Measurements from ENCODE around the gene DCUN1D1.

DCUN1D1 gene

GRCh38 chr3:182919866-182920357, 60.4 kb downstream of the DCUN1D1 start:
- Histone ChIP-seq H3F3A (ENCODE audit: low read depth) (peaks cover 6% of the 10 kb centered on the region), H3K4me1 (ENCODE audit: insufficient read depth, low read length, poor library complexity, severe bottlenecking) (peaks cover 70% of the 10 kb centered on the region), H3K4me3 (ENCODE audit: low read length, poor library complexity, severe bottlenecking) (peak overlapping the region; percentile 39), H4K20me1 (ENCODE audit: insufficient read depth, low read length, poor library complexity, severe bottlenecking) (no peaks in the 10 kb centered on the region), H3K27me3 (ENCODE audit: insufficient read depth, low read length, poor library complexity, severe bottlenecking) (no peaks in the 10 kb centered on the region), H3K4me2 (ENCODE audit: low read depth, low read length, poor library complexity, severe bottlenecking) (peak overlapping the region; percentile 68), H3K9ac (ENCODE audit: low read depth, low read length, poor library complexity, severe bottlenecking) (peak overlapping the region; percentile 69), H3K79me2 (ENCODE audit: insufficient read depth, low read length) (peaks cover 13% of the 10 kb centered on the region), H3K9me2 (replicated peaks; ENCODE audit: low read depth, low read length) (no peaks in the 10 kb centered on the region), H2AFZ (ENCODE audit: low read length) (peak overlapping the region; percentile 55; the same call in 1 of the 2 replicates), H3K36me3 (ENCODE audit: insufficient read depth, low read length) (no peaks in the 10 kb centered on the region), H3K9me3 (ENCODE audit: insufficient read depth, low read depth, low read length) (no peaks in the 10 kb centered on the region)
- no peak for TF ChIP-seq CTCF (conservative IDR thresholded peaks at IDR 0.05; ENCODE audit: low read length)
- TF ChIP-seq EZH2phosphoT487 (IDR thresholded peaks at IDR 0.05; ENCODE audit: borderline replicate concordance), result no peak

DNA sequence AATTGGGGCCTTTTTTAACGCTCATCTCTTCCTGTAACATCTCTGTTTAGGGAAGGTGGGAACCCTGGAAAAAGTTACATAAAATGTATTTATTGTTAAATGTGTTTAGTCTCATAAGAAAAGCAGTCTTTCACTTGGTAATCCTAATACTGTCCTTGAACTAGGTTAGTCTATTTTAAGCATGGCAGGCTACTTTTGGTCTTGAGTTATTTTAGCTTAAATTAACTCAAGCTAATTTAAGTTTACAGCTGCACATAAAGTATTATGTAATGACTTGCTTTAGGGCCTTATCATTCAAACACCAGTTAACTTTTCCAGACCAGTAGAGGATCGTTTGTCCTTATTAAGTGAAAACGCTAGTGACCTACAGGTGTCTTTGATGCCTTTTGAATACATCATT, 63.2 kb downstream of the DCUN1D1 start:
- H2AFZ ChIP-seq (ENCODE audit: low read length), result no peak overlapping the region
- TF ChIP-seq CTCF (conservative IDR thresholded peaks at IDR 0.05; ENCODE audit: low read length), result no peak
- H3K9me2 ChIP-seq (replicated peaks; ENCODE audit: low read depth, low read length), result no peaks in the 10 kb centered on the region
- H3K79me2 ChIP-seq (ENCODE audit: insufficient read depth, low read length), result peaks cover 10% of the 10 kb centered on the region
- no peaks in the 10 kb centered on the region for H3K9me3 ChIP-seq (ENCODE audit: insufficient read depth, low read depth, low read length)
- H4K20me1 ChIP-seq (ENCODE audit: insufficient read depth, low read length, poor library complexity, severe bottlenecking), result no peaks in the 10 kb centered on the region
- H3K9ac ChIP-seq (ENCODE audit: low read depth, low read length, poor library complexity, severe bottlenecking), result peak overlapping the region; percentile 3
- no peak overlapping the region for H3K4me2 ChIP-seq (ENCODE audit: low read depth, low read length, poor library complexity, severe bottlenecking)
- no peaks in the 10 kb centered on the region for H3K27me3 ChIP-seq (ENCODE audit: insufficient read depth, low read length, poor library complexity, severe bottlenecking)
- H3K4me1 ChIP-seq (ENCODE audit: insufficient read depth, low read length, poor library complexity, severe bottlenecking), result peaks cover 93% of the 10 kb centered on the region
- no peaks in the 10 kb centered on the region for H3K36me3 ChIP-seq (ENCODE audit: insufficient read depth, low read length)
- H3F3A ChIP-seq (ENCODE audit: low read depth), result peaks cover 13% of the 10 kb centered on the region
- H3K4me3 ChIP-seq (ENCODE audit: low read length, poor library complexity, severe bottlenecking), result no peak overlapping the region

- Histone ChIP-seq H2AFZ (ENCODE audit: low read length) (no peak overlapping the region), H3K4me2 (ENCODE audit: low read depth, low read length, poor library complexity, severe bottlenecking) (peak overlapping the region; percentile 75)
- TF ChIP-seq EZH2phosphoT487 (IDR thresholded peaks at IDR 0.05; ENCODE audit: borderline replicate concordance) (no peak), CTCF (conservative IDR thresholded peaks at IDR 0.05; ENCODE audit: low read length) (no peak)
Measured at GRCh38 chr3:182914341-182914740, 66.0 kb downstream of the DCUN1D1 start.

More at GRCh38 chr3:182914341-182914740, 66.0 kb downstream of the DCUN1D1 start:
- Histone ChIP-seq H3K9ac (ENCODE audit: low read depth, low read length, poor library complexity, severe bottlenecking) (peak overlapping the region; percentile 81), H3K9me2 (replicated peaks; ENCODE audit: low read depth, low read length) (no peaks in the 10 kb centered on the region), H3F3A (ENCODE audit: low read depth) (peaks cover 13% of the 10 kb centered on the region), H4K20me1 (ENCODE audit: insufficient read depth, low read length, poor library complexity, severe bottlenecking) (no peaks in the 10 kb centered on the region), H3K9me3 (ENCODE audit: insufficient read depth, low read depth, low read length) (no peaks in the 10 kb centered on the region), H3K36me3 (ENCODE audit: insufficient read depth, low read length) (no peaks in the 10 kb centered on the region), H3K4me3 (ENCODE audit: low read length, poor library complexity, severe bottlenecking) (peak overlapping the region; percentile 66), H3K27me3 (ENCODE audit: insufficient read depth, low read length, poor library complexity, severe bottlenecking) (no peaks in the 10 kb centered on the region), H3K4me1 (ENCODE audit: insufficient read depth, low read length, poor library complexity, severe bottlenecking) (peaks cover 91% of the 10 kb centered on the region), H3K79me2 (ENCODE audit: insufficient read depth, low read length) (peaks cover 10% of the 10 kb centered on the region)

Measured in Loucy (cell line).